Coronary artery (tissue), 2 donors: Measurements from ENCODE around the gene SLC48A1.

ENCODE experiments used
- DNase-seq: peaks from one replicate; pipeline ENCODE4 v3.0.0-alpha.2; 2017; ENCODE audit warnings: low spot score
- H3K27ac ChIP-seq, 2 donors: fragments of 200-600 bp; sonication (generic); one replicate each; pipeline ENCODE4 v1.5.1; 2016 to 2019
- H3K4me3 ChIP-seq: fragments of 200-600 bp; sonication (generic); 2 replicates; pipeline ENCODE4 v1.5.1; 2016; ENCODE audit warnings: mild to moderate bottlenecking, moderate library complexity
- TF ChIP-seq, protein P1 (sequence below): fragments of 200-600 bp; sonication (generic); IDR thresholded peaks from one replicate; pipeline ENCODE4 v1.5.1; 2019; ENCODE audit warnings: antibody characterized with exemption

SLC48A1 gene

DNA sequence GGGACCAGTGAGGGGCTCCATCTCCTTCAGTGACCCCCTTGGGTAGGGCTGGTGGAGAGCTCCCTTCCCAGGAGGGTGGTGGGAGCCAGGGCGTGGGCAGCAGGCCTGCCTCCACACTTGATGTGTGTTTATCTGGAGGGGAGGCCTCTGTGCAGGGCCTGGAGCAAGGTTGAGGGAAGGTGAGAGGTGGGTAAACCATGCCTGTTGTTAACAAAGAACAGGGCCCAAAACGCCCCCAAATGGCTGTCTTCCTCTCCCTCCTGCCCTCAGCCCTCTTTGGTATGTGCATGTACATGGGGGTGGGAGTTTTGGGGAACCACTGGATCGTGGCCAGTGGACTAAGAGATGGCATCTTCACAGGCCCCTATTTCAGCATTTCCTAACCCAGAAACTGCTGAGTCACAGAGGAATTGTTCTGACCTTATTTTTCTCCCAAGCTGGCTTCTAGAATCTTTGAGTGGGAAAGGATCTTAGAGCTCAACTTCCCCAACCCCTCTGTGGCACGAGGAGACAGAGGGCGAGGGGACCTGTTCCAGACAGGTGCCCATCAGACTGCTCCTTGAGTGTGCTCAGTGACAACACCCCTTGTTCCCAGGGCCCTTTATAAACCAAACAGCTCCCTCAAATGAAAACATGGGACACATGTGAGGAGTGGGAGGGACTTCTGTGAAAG lies 3.6 kb downstream of the SLC48A1 start:
- TF ChIP-seq, protein P1, sequence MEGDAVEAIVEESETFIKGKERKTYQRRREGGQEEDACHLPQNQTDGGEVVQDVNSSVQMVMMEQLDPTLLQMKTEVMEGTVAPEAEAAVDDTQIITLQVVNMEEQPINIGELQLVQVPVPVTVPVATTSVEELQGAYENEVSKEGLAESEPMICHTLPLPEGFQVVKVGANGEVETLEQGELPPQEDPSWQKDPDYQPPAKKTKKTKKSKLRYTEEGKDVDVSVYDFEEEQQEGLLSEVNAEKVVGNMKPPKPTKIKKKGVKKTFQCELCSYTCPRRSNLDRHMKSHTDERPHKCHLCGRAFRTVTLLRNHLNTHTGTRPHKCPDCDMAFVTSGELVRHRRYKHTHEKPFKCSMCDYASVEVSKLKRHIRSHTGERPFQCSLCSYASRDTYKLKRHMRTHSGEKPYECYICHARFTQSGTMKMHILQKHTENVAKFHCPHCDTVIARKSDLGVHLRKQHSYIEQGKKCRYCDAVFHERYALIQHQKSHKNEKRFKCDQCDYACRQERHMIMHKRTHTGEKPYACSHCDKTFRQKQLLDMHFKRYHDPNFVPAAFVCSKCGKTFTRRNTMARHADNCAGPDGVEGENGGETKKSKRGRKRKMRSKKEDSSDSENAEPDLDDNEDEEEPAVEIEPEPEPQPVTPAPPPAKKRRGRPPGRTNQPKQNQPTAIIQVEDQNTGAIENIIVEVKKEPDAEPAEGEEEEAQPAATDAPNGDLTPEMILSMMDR = no peak
- no peak overlapping the region for H3K4me3 ChIP-seq
- H3K27ac ChIP-seq = peak overlapping the region; percentile 83 to 88
- DNase-seq = no peak

DNA sequence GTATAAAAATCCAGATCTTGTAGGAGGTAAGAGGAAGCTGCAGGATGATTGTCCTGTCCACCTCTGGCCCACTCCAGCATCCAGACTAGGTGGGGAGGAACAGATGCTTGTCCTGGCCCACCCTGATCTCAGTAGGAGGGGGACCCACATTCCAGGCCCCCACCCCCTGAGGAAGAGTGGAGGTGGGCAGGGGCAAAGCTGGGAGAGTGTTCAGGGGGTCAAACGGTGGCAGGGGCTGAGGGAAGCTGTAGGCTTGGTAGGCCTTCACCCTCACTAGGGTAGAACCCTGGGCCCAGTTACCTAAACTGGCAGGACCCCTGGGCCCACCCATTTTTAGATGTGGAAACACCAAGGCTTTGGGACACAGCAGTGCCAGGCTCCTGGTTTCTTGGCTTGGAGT lies 4.1 kb downstream of the SLC48A1 start:
- Histone ChIP-seq H3K4me3 (no peak overlapping the region), H3K27ac (peak overlapping the region; percentile 83 to 88)
- no peak for DNase-seq
- TF ChIP-seq, protein P1 = no peak

GRCh38 chr12:47777741-47778558 lies 4.9 kb downstream of the SLC48A1 start:
- Histone ChIP-seq H3K4me3 (no peak overlapping the region), H3K27ac (peak overlapping the region in 1 of 2 donors; percentile 88)
- DNase-seq = no peak
- TF ChIP-seq, protein P1 = no peak

- Histone ChIP-seq H3K27ac (peak overlapping the region in 1 of 2 donors; percentile 22), H3K4me3 (peak overlapping the region; percentile 0)
- TF ChIP-seq, protein P1 = no peak
- DNase-seq = no peak
Observed at GRCh38 chr12:47778881-47779280, 5.8 kb downstream of the SLC48A1 start.

- TF ChIP-seq, protein P1 = peak; percentile 84
- Histone ChIP-seq H3K4me3 (peak overlapping the region; percentile 0), H3K27ac (peak overlapping the region in 1 of 2 donors; percentile 22)
- DNase-seq = peak; percentile 93
Observed at GRCh38 chr12:47779301-47779942, 6.4 kb downstream of the SLC48A1 start.

DNA sequence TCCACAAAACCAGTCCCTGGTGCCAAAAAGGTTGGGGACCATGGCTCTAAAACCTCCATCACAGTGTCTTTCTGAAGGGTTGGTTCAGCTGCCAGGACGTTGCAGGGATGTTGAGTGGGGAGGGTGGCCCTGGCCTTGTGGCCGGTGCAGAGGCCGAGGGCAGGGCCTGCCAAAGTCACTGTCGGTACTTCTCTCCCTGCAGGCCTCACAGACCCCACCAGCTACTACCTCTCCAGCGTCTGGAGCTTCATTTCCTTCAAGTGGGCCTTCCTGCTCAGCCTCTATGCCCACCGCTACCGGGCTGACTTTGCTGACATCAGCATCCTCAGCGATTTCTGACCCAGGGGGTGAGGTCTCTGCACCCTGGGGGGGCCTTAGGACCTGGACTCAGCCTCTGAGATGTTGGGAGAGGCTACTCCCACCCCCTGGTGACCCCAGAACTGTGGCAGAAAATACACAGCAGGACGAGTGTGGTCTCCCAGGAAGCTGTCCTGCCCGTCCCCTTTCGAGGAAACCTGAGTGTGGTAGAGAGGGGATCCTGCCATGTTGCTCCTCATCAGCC lies 7.0 kb downstream of the SLC48A1 start:
- no peak overlapping the region for H3K4me3 ChIP-seq
- no peak for DNase-seq
- TF ChIP-seq, protein P1 = no peak
- peak overlapping the region in 1 of 2 donors; percentile 22 for H3K27ac ChIP-seq
